K562 (cell line): ENCODE data around the gene KIF3A. TPM values are rescaled to one million over a fixed set of nuclear protein-coding genes. Genes with fewer than 3 reads are reported as not detected.

Experiments
- BACH1 ChIP-seq: fragments of 200-800 bp; sonication (Bioruptor generic); IDR thresholded peaks from 2 replicates; pipeline ENCODE4 v1.6.1; 2016; ENCODE audit warnings: missing genetic modification characterization, missing compliant biosample characterization
- BRCA1 ChIP-seq, 2 experiments: fragments of 450-650 bp in 1 of 2; sonication (generic) in 1 of 2; formaldehyde crosslinking in 1 of 2; IDR thresholded peaks; 2 replicates each; pipeline versions ENCODE4 v1.5.0 to v1.6.1; 2017 to 2020; ENCODE audit warnings: mild to moderate bottlenecking in 1 of 2, missing genetic modification reagents in 1 of 2
- CREB5 ChIP-seq: fragments of 250-450 bp; sonication (Bioruptor Pico); IDR thresholded peaks from 2 replicates; pipeline ENCODE4 v1.5.0; 2020; ENCODE audit warnings: mild to moderate bottlenecking
- CXXC5 ChIP-seq: fragments of 250-450 bp; sonication (Bioruptor Pico); IDR thresholded peaks from 2 replicates; pipeline ENCODE4 v1.8.0; 2022; ENCODE audit warnings: inconsistent platforms, mild to moderate bottlenecking, moderate library complexity
- FIP1L1 ChIP-seq: fragments of 200-400 bp; formaldehyde crosslinking; IDR thresholded peaks from 2 replicates; pipeline ENCODE4 v1.6.1; 2018; ENCODE audit warnings: mild to moderate bottlenecking, low read depth, low read length; ENCODE audit not compliant: poor library complexity, severe bottlenecking
- FOXA1 ChIP-seq: fragments of 450-650 bp; IDR thresholded peaks from 2 replicates; pipeline ENCODE4 v1.6.1; 2016; ENCODE audit warnings: mild to moderate bottlenecking, borderline replicate concordance
- HNRNPL ChIP-seq: fragments of 200-400 bp; formaldehyde crosslinking; IDR thresholded peaks from 2 replicates; pipeline ENCODE4 v1.6.1; 2017; ENCODE audit warnings: low read depth, mild to moderate bottlenecking, low read length
- LEF1 ChIP-seq: fragments of 450-650 bp; IDR thresholded peaks from 2 replicates; pipeline ENCODE4 v1.6.1; 2016; ENCODE audit warnings: mild to moderate bottlenecking
- MIER1 ChIP-seq: fragments of 450-650 bp; IDR thresholded peaks from 2 replicates; pipeline ENCODE4 v1.6.1; 2016; ENCODE audit warnings: antibody characterized with exemption, mild to moderate bottlenecking, low read depth
- PHF21A ChIP-seq: fragments of 450-650 bp; IDR thresholded peaks from 2 replicates; pipeline ENCODE4 v1.6.1; 2017; ENCODE audit warnings: low read depth, borderline replicate concordance
- SMARCC2 ChIP-seq: fragments of 450-650 bp; IDR thresholded peaks from 2 replicates; pipeline ENCODE4 v1.6.1; 2017; ENCODE audit warnings: antibody characterized with exemption, moderate library complexity, mild to moderate bottlenecking, low read depth
- SNAPC5 ChIP-seq: fragments of 250-450 bp; sonication (Bioruptor Pico); IDR thresholded peaks from 2 replicates; pipeline ENCODE4 v1.8.0; 2021; ENCODE audit warnings: moderate library complexity, mild to moderate bottlenecking, inconsistent platforms
- SRF ChIP-seq, 2 experiments: fragments of 250-450, 450-650 bp in 1 of 2; sonication (Bioruptor Pico) in 1 of 2; sonication (generic) in 1 of 2; formaldehyde crosslinking; IDR thresholded peaks; 2 replicates each; pipeline versions ENCODE4 v1.5.0 to v1.5.1; 2020 to 2022; ENCODE audit warnings: mild to moderate bottlenecking in 1 of 2, missing genetic modification reagents in 1 of 2
- TAF9B ChIP-seq: fragments of 450-650 bp; IDR thresholded peaks from 2 replicates; pipeline ENCODE4 v1.6.1; 2018; ENCODE audit warnings: mild to moderate bottlenecking; ENCODE audit not compliant: partially characterized antibody
- TAL1 ChIP-seq: fragments of 450-650 bp; IDR thresholded peaks from 2 replicates; pipeline ENCODE4 v1.6.1; 2016; ENCODE audit warnings: mild to moderate bottlenecking
- TCF3 ChIP-seq: sonication (generic); formaldehyde crosslinking; IDR thresholded peaks from 2 replicates; pipeline ENCODE4 v1.4.0; 2020; ENCODE audit warnings: mild to moderate bottlenecking, missing genetic modification reagents
- ZBTB34 ChIP-seq: fragments of 250-450 bp; sonication (Bioruptor Pico); IDR thresholded peaks from 2 replicates; pipeline ENCODE4 v1.8.0; 2021; ENCODE audit warnings: mild to moderate bottlenecking, moderate library complexity
- ZNF511 ChIP-seq: sonication (generic); formaldehyde crosslinking; IDR thresholded peaks from 2 replicates; pipeline ENCODE4 v1.8.0; 2022; ENCODE audit warnings: mild to moderate bottlenecking, missing genetic modification reagents
- ZNF561 ChIP-seq: fragments of 450-650 bp; formaldehyde crosslinking; conservative IDR thresholded peaks from 2 replicates; pipeline ENCODE4 v1.4.0; 2020; ENCODE audit warnings: mild to moderate bottlenecking, moderate library complexity
- ZNF766 ChIP-seq: fragments of 200-800 bp; sonication (Bioruptor generic); conservative IDR thresholded peaks from 2 replicates; pipeline ENCODE4 v1.6.1; 2016; ENCODE audit warnings: missing genetic modification characterization, missing compliant biosample characterization
- ZNF79 ChIP-seq: fragments of 250-450 bp; sonication (Bioruptor Pico); IDR thresholded peaks from 2 replicates; pipeline ENCODE4 v1.4.0; 2020; ENCODE audit warnings: low read depth, mild to moderate bottlenecking, moderate library complexity
- polyA plus RNA-seq, 8 experiments: library from polyadenylated mRNA; depleted of rRNA in 4 of 8; stranded (reverse) in 5 of 8; unstranded in 3 of 8; fragments of >200 nt; fragmentation: Nextera tagmentation in 2 of 8; fragmentation: Illumina TruSeq in 1 of 8; extraction: Ambion mirVana in 2 of 8; extraction: Trizol in 1 of 8; gene quantifications; 2 replicates each; pipeline versions ENCODE4 v1.2.1 to v1.2.3, GENCODE V29; 2011 to 2014; ENCODE audit warnings: inconsistent platforms in 1 of 8, missing spikeins in 1 of 8
- total RNA-seq, 7 experiments: library from RNA; depleted of rRNA in 6 of 7; stranded (reverse); fragments of >200 nt in 6 of 7; fragmentation: Illumina TruSeq in 2 of 7; extraction: Trizol in 2 of 7; gene quantifications; 2 replicates each; pipeline versions ENCODE4 v1.2.1 to v1.2.3, GENCODE V29; 2011 to 2021; ENCODE audit warnings: low replicate concordance in 1 of 7
- TF ChIP-seq, protein P1 (sequence below), 2 experiments: IDR thresholded peaks; 2 replicates each; pipeline ENCODE4 v1.6.1; 2011; ENCODE audit warnings: borderline replicate concordance in 1 of 2, control low read depth in 1 of 2, low read depth in 1 of 2, low read length in 1 of 2, mild to moderate bottlenecking in 1 of 2, mixed read lengths in 1 of 2, moderate library complexity in 1 of 2; ENCODE audit not compliant: insufficient read depth in 1 of 2, insufficient read length in 1 of 2, poor library complexity in 1 of 2, severe bottlenecking in 1 of 2; ENCODE audit errors: extremely low read depth in 1 of 2
- TF ChIP-seq, protein P2 (sequence below): fragments of 450-650 bp; IDR thresholded peaks from 2 replicates; pipeline ENCODE4 v1.6.1; 2016; ENCODE audit warnings: borderline replicate concordance

The KIF3A gene
- total and polyA plus RNA-seq, 9 of the 15 experiments (the other 6 are each of a cell fraction or from before 2014, with no cell fraction given): 1.5 to 7.8 (median 6.0) TPM

GRCh38 chr5:132684491-132684890 is 52.9 kb downstream of the KIF3A start (continued):
- TF ChIP-seq BACH1 (tag) (no peak), CREB5 (CRISPR knock-in tag) (no peak), ZNF766 (0 out of 2 replicates have a peak, but pooled peaks have one; percentile 7), ZBTB34 (CRISPR knock-in tag) (no peak), ZNF561 (CRISPR knock-in tag) (no peak), ZNF511 (CRISPR knock-in tag) (no peak), LEF1 (0 out of 2 replicates have a peak, but pooled peaks have one; percentile 18), FOXA1 (no peak), SMARCC2 (peak; percentile 38; the same call in 1 of the 2 replicates), SNAPC5 (CRISPR knock-in tag) (no peak), TAL1 (peak; percentile 71), MIER1 (no peak), SRF (CRISPR knock-in tag; IDR thresholded peaks at IDR 0.05) (no peak), BRCA1 (IDR thresholded peaks at IDR 0.05) (no peak), BRCA1 (CRISPR knock-in tag; IDR thresholded peaks at IDR 0.05) (no peak), TCF3 (CRISPR knock-in tag) (peak; percentile 81), ZNF79 (CRISPR knock-in tag) (no peak), PHF21A (no peak), HNRNPL (no peak), TAF9B (no peak), FIP1L1 (no peak), CXXC5 (CRISPR knock-in tag) (no peak)
- TF ChIP-seq, protein P1, sequence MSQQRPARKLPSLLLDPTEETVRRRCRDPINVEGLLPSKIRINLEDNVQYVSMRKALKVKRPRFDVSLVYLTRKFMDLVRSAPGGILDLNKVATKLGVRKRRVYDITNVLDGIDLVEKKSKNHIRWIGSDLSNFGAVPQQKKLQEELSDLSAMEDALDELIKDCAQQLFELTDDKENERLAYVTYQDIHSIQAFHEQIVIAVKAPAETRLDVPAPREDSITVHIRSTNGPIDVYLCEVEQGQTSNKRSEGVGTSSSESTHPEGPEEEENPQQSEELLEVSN (IDR thresholded peaks at IDR 0.05; ENCODE audit: borderline replicate concordance in 1 of 2, extremely low read depth in 1 of 2, insufficient read depth in 1 of 2, insufficient read length in 1 of 2, low read depth in 1 of 2, low read length in 1 of 2, poor library complexity in 1 of 2, severe bottlenecking in 1 of 2): no peak
- TF ChIP-seq, protein P2, sequence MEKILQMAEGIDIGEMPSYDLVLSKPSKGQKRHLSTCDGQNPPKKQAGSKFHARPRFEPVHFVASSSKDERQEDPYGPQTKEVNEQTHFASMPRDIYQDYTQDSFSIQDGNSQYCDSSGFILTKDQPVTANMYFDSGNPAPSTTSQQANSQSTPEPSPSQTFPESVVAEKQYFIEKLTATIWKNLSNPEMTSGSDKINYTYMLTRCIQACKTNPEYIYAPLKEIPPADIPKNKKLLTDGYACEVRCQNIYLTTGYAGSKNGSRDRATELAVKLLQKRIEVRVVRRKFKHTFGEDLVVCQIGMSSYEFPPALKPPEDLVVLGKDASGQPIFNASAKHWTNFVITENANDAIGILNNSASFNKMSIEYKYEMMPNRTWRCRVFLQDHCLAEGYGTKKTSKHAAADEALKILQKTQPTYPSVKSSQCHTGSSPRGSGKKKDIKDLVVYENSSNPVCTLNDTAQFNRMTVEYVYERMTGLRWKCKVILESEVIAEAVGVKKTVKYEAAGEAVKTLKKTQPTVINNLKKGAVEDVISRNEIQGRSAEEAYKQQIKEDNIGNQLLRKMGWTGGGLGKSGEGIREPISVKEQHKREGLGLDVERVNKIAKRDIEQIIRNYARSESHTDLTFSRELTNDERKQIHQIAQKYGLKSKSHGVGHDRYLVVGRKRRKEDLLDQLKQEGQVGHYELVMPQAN: no peak
